GM10266 (cell line): ENCODE measurements around the gene C5orf47.
A peak's percentile ranks its signal among the peaks of the same experiment; 100 is the strongest.

Experiments used
- DNase-seq: peaks from one replicate; pipeline ENCODE4 v3.0.0; 2012; ENCODE audit errors: extremely low spot score
- TF ChIP-seq, protein P1 (sequence below): IDR thresholded peaks from 2 replicates; pipeline ENCODE4 v1.5.1; 2012; ENCODE audit warnings: mild to moderate bottlenecking, low read depth; ENCODE audit not compliant: control insufficient read depth, insufficient read depth; ENCODE audit errors: missing control alignments

Gene C5orf47

DNA sequence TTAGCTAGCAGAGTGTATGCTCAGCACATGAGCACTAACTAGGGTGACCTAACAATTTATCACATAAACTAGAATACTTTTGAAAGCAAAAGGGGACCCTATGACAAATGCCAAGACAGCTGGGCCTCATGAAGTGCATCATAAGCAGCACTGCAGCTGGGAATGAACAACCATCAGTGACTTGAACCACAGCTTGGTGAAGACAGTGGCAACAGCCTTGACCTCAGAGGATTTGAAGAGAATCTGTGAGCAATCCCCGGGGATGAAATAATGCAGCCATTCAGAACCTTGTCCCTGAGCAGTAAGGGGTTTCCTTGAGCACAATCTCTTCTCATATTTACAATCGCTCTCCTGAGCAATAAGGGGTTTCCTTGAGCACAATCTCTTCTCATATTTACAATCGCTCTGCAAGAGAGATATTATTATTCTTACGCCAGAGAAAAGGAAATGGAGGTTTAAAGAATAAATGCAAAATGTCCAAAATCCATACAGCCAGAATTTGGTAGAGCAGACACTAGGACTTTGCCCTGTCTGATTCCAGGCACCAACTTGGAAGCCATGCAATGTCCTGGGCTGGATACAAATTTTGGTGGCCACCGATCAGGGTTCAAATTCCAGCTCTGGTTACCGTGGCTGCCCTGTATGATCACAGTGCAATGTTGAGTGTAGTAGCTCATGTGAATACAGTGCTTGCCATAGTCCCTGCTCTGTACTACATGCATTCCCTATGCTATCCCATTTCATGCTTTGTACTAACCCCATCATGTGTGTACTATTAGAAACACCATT lies 55.7 kb downstream of the C5orf47 start:
- DNase-seq = no peak
- TF ChIP-seq, protein P1, sequence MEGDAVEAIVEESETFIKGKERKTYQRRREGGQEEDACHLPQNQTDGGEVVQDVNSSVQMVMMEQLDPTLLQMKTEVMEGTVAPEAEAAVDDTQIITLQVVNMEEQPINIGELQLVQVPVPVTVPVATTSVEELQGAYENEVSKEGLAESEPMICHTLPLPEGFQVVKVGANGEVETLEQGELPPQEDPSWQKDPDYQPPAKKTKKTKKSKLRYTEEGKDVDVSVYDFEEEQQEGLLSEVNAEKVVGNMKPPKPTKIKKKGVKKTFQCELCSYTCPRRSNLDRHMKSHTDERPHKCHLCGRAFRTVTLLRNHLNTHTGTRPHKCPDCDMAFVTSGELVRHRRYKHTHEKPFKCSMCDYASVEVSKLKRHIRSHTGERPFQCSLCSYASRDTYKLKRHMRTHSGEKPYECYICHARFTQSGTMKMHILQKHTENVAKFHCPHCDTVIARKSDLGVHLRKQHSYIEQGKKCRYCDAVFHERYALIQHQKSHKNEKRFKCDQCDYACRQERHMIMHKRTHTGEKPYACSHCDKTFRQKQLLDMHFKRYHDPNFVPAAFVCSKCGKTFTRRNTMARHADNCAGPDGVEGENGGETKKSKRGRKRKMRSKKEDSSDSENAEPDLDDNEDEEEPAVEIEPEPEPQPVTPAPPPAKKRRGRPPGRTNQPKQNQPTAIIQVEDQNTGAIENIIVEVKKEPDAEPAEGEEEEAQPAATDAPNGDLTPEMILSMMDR = no peak

DNA sequence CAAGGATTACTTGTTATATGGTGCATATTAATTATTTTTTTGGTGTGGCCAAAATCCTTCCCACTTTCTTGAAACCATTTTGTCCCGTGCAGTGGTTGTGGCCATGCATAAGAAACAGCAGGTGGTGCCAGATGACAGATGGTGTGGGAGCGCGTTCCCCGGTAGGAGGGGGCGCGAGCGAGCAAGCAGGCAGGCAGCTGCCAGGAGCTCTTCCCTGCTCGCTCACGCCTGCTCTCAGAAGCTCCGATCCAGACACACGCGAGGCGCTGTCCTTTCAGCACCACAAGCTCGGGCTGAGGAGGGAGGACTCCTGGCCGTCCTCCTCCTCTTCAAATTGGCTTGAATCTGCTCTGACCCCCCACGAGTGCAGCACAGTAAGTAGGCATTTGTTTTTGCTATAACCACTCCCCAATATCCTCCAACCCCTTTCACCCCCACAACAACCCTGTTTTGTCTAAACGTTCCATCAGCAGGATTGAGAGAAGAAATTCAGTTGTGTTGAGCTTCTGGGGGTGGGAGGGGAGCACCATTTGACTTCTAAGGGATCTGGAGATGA lies 56.6 kb downstream of the C5orf47 start, which contains the start of gene NSG2:
Gene NSG2, plus strand, starts transcription at position 237 of the 556 bp plus-strand sequence. CDS start 1,050 bp downstream, outside the sequence.
- DNase-seq = peak; percentile 67
- TF ChIP-seq, protein P1 = peak; percentile 83

GRCh38 chr5:174046558-174046957 lies 57.6 kb downstream of the C5orf47 start:
- TF ChIP-seq, protein P1 = no peak
- DNase-seq = no peak

GRCh38 chr5:174047472-174048099 lies 58.6 kb downstream of the C5orf47 start:
- no peak for DNase-seq
- TF ChIP-seq, protein P1 = no peak

GRCh38 chr5:174052636-174053035 lies 63.7 kb downstream of the C5orf47 start:
- DNase-seq = no peak
- TF ChIP-seq, protein P1 = no peak

DNA sequence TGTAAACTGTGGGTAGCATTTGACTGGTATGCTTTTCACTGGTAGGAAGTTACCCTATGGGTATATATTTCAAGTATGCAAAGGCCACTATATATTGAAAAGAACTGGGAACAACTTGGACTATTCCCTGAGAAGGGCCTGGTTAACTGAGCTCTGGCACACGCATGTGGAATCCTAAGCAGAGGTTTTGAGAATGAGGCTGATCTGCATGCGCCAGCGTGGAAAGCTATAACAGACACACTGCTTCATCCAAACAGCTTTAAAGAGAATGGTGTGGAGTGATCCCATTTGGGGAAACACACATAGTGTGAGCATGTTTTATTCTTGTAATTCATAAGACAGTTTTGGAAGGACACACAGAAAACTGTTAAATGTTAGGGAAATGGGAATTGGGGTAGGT lies 64.9 kb downstream of the C5orf47 start:
- TF ChIP-seq, protein P1 = no peak

More for the DNA sequence above, 64.9 kb downstream of the C5orf47 start:
- DNase-seq = no peak
